Right lobe of liver (tissue), 4 donors: ENCODE results near the gene SFSWAP.

Experiments used
- POLR2A ChIP-seq: fragments of 450-650 bp; IDR thresholded peaks from one replicate; pipeline ENCODE4 v1.6.1; 2017; ENCODE audit warnings: antibody characterized with exemption, mild to moderate bottlenecking
- TF ChIP-seq, protein P1 (sequence below), 4 donors: fragments of 200-600 bp in 3 of 4; fragments of 450-650 bp in 1 of 4; IDR thresholded peaks; one replicate each; pipeline versions ENCODE4 v1.5.1 to v1.8.0; 2016 to 2022; ENCODE audit warnings: antibody characterized with exemption in 4 of 4, mild to moderate bottlenecking in 2 of 4
- donor health status: DM: no; HTN: no; CAD: no.
- donor health status: DM: no; HTN: no; CAD: no.
- donor health status: DM: no; HTN: yes; CAD: no.

DNA sequence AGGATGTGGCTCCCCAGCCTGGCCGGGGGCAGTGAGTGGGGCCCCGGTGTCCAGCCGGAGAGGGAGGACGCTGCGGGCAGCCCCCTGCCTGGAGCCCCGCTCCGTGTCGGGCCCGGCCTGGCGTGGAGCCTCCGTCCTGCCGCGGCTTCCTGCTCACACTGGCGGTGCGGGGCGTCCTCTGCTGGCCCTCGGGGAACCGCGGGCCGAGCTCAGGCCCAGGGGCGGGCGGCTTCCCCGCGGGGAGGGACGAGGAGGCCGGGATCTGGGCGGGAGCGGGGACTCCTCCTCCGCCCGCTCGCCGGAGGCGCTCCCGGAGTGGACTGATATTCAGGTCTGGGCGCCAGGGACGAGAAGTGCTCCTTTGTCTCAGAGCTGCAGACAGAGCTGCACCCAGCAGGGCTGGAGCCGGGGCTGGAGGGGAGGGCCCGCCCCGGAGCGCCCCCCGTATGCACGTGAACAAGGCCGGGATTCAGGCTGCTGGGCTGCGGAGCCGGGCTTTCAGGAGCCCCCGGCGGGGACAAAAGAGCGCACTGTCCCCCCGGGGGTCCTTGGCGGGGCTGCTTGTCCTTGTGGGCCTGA, 119.5 kb downstream of the SFSWAP start:
- TF ChIP-seq, protein P1, sequence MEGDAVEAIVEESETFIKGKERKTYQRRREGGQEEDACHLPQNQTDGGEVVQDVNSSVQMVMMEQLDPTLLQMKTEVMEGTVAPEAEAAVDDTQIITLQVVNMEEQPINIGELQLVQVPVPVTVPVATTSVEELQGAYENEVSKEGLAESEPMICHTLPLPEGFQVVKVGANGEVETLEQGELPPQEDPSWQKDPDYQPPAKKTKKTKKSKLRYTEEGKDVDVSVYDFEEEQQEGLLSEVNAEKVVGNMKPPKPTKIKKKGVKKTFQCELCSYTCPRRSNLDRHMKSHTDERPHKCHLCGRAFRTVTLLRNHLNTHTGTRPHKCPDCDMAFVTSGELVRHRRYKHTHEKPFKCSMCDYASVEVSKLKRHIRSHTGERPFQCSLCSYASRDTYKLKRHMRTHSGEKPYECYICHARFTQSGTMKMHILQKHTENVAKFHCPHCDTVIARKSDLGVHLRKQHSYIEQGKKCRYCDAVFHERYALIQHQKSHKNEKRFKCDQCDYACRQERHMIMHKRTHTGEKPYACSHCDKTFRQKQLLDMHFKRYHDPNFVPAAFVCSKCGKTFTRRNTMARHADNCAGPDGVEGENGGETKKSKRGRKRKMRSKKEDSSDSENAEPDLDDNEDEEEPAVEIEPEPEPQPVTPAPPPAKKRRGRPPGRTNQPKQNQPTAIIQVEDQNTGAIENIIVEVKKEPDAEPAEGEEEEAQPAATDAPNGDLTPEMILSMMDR (IDR thresholded peaks at IDR 0.05) = peak; percentile 38 to 57 (median 46)
- peak; percentile 67 for TF ChIP-seq POLR2A
